Cardiac muscle cell (in vitro differentiated cells and primary cell): ENCODE measurements around the gene NPDC1. TPM values are rescaled to one million over a fixed set of nuclear protein-coding genes. Genes with fewer than 3 reads are reported as not detected.

Experiments
- DNase-seq, 2 donors: peaks; one replicate each; pipeline versions ENCODE4 v3.0.0 to v3.0.0-alpha.2; 2010 to 2017; ENCODE audit warnings: low read depth in 1 of 2, low spot score in 1 of 2
- H3K27ac ChIP-seq: fragments of 200-600 bp; sonication (generic); 2 replicates; pipeline ENCODE4 v1.5.1; 2016
- H3K27me3 ChIP-seq: fragments of 200-600 bp; sonication (generic); 2 replicates; pipeline ENCODE4 v1.6.0; 2016; ENCODE audit warnings: control low read depth
- H3K36me3 ChIP-seq: fragments of 200-600 bp; sonication (generic); 2 replicates; pipeline ENCODE4 v1.5.1; 2016; ENCODE audit warnings: control low read depth
- H3K4me1 ChIP-seq: fragments of 200-600 bp; sonication (generic); 2 replicates; pipeline ENCODE4 v1.8.1; 2017; ENCODE audit warnings: low read depth, mild to moderate bottlenecking, mixed run types
- H3K4me3 ChIP-seq: fragments of 200-600 bp; sonication (generic); 2 replicates; pipeline ENCODE4 v1.5.1; 2016; ENCODE audit warnings: mild to moderate bottlenecking
- H3K9me3 ChIP-seq: fragments of 200-600 bp; sonication (generic); 2 replicates; pipeline ENCODE4 v1.5.1; 2017; ENCODE audit warnings: low read depth, mild to moderate bottlenecking, control low read depth
- polyA plus RNA-seq: library from polyadenylated mRNA; unstranded; fragments of >200 nt; fragmentation: Nextera tagmentation; extraction: Ambion mirVana; gene quantifications from 2 replicates; pipeline ENCODE4 v1.2.1, GENCODE V29; 2016
- total RNA-seq: library from RNA; depleted of rRNA; stranded (reverse); fragments of >200 nt; gene quantifications from 2 replicates; pipeline ENCODE4 v1.2.3, GENCODE V29; 2016
- TF ChIP-seq, protein P1 (sequence below): IDR thresholded peaks from 2 replicates; pipeline ENCODE4 v1.5.1; 2012; ENCODE audit warnings: low read depth, mild to moderate bottlenecking, low read length

NPDC1 gene
- total and polyA plus RNA-seq, 2 experiments from 2014 or later = 65.1 to 94.9 TPM

DNA sequence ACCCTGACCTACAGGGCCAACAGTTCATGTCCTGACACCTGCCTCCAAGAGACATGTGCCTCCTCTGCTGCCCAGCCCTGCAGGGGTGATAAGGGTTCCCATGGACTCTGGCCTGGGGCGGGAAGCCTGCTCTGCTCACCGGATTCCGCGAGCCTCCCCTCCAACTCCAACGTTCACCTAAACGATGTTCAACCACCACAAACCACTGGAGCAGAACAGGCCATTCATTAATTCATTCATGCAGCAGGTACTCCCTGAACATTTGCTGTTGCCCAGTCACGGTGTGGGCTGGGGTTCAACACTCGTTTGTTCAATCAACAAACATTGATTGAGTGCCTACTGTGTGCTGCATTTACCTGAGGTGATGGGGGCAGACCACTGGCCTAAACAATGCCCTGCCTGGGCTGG lies 28.0 kb upstream of the NPDC1 start:
- H3K9me3 ChIP-seq = no peaks in the 10 kb centered on the region
- DNase-seq = no peak
- peaks cover 32% of the 10 kb centered on the region for H3K27me3 ChIP-seq
- no peak overlapping the region for H3K27ac ChIP-seq
- H3K36me3 ChIP-seq = no peaks in the 10 kb centered on the region
- TF ChIP-seq, protein P1, sequence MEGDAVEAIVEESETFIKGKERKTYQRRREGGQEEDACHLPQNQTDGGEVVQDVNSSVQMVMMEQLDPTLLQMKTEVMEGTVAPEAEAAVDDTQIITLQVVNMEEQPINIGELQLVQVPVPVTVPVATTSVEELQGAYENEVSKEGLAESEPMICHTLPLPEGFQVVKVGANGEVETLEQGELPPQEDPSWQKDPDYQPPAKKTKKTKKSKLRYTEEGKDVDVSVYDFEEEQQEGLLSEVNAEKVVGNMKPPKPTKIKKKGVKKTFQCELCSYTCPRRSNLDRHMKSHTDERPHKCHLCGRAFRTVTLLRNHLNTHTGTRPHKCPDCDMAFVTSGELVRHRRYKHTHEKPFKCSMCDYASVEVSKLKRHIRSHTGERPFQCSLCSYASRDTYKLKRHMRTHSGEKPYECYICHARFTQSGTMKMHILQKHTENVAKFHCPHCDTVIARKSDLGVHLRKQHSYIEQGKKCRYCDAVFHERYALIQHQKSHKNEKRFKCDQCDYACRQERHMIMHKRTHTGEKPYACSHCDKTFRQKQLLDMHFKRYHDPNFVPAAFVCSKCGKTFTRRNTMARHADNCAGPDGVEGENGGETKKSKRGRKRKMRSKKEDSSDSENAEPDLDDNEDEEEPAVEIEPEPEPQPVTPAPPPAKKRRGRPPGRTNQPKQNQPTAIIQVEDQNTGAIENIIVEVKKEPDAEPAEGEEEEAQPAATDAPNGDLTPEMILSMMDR = no peak
- no peak overlapping the region for H3K4me3 ChIP-seq
- H3K4me1 ChIP-seq = no peaks in the 10 kb centered on the region

DNA sequence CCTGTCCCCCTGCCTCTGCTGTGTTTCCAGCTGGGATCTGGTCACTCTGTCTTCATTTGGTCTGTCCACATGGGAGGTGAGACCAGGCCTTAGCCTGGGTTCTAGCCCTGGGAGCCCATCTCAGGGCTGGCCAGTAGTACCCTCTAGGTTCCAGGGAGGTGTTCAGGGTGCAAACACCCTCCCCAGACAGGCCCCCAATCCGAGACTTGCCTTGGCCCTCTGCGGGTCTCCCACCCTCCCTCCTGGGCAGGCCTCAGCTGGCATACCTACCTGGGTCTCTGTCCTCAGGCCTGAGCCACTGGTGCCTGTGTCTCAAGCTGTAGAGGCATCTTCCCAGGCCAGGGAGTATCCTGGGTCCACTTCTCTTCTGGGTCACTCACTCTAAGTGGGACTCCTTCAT lies 25.3 kb upstream of the NPDC1 start:
- TF ChIP-seq, protein P1 = no peak
- Histone ChIP-seq H3K9me3 (no peaks in the 10 kb centered on the region), H3K36me3 (no peaks in the 10 kb centered on the region), H3K27me3 (peaks cover 10% of the 10 kb centered on the region), H3K4me3 (no peak overlapping the region), H3K4me1 (no peaks in the 10 kb centered on the region), H3K27ac (no peak overlapping the region)
- no peak for DNase-seq

DNA sequence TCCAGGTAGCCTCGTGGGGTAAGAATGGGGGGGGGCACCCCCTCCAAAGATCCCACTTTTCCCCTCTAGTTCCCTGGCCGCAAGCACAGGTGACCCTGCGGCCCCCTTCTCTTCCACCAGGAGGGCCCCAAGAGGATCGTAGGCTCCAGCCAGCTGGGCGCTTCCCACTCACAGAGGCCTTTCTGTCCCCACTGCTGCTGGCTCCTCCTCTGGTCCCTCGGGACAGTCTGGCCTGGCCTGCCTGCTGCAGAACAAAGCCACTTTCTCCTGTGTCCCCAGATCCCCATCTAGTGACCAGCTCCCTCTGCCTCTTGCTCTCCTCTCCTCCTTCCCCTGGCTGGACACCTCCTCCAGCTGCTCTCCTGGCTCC lies 24.9 kb upstream of the NPDC1 start:
- Histone ChIP-seq H3K9me3 (no peaks in the 10 kb centered on the region), H3K27me3 (peaks cover 10% of the 10 kb centered on the region), H3K4me3 (peak overlapping the region; percentile 14), H3K36me3 (no peaks in the 10 kb centered on the region), H3K27ac (no peak overlapping the region), H3K4me1 (no peaks in the 10 kb centered on the region)
- DNase-seq = no peak
- TF ChIP-seq, protein P1 = no peak

GRCh38 chr9:137070201-137070905 lies 24.4 kb upstream of the NPDC1 start, which contains the start of gene SAPCD2:
TSS of gene SAPCD2 (minus strand) at chr9:137070557. CDS start at chr9:137070460, 97 bp downstream.
- H3K27ac ChIP-seq = no peak within 1 kb of the TSS
- peaks cover 10% of the 10 kb centered on the region for H3K27me3 ChIP-seq
- DNase-seq = peak; percentile 84 to 95

GRCh38 chr9:137069508-137070091 lies 23.6 kb upstream of the NPDC1 start:
- peak overlapping the region; percentile 35 for H3K4me3 ChIP-seq
- no peaks in the 10 kb centered on the region for H3K9me3 ChIP-seq
- H3K4me1 ChIP-seq = no peaks in the 10 kb centered on the region
- TF ChIP-seq, protein P1 = no peak
- H3K27me3 ChIP-seq = peaks cover 10% of the 10 kb centered on the region
- no peaks in the 10 kb centered on the region for H3K36me3 ChIP-seq
- no peak overlapping the region for H3K27ac ChIP-seq
- DNase-seq = peak in 1 of 2 donors; percentile 53

More at GRCh38 chr9:137070201-137070905, 24.4 kb upstream of the NPDC1 start, which contains the start of gene SAPCD2:
- Histone ChIP-seq H3K36me3 (no peaks in the 10 kb centered on the region), H3K9me3 (no peaks in the 10 kb centered on the region), H3K4me3 (peak within 1 kb of the TSS; percentile 35), H3K4me1 (no peaks in the 10 kb centered on the region)
- TF ChIP-seq, protein P1 = no peak
